Endodermal cell (in vitro differentiated cells): Measurements from ENCODE around the gene HAGH. TPM values are rescaled to one million over a fixed set of nuclear protein-coding genes. Genes with fewer than 3 reads are reported as not detected.

Experiments
- DNase-seq: peaks from one replicate; pipeline ENCODE4 v3.0.0-alpha.2; 2017
- H3K27ac ChIP-seq: 2 replicates; pipeline ENCODE4 v1.5.1; 2013; ENCODE audit warnings: mild to moderate bottlenecking, low read depth, low read length, moderate library complexity
- H3K27me3 ChIP-seq: 2 replicates; pipeline ENCODE4 v1.6.1; 2013; ENCODE audit warnings: mild to moderate bottlenecking, low read length, moderate library complexity; ENCODE audit not compliant: insufficient read depth, control insufficient read depth, poor library complexity, severe bottlenecking
- H3K36me3 ChIP-seq: 2 replicates; pipeline ENCODE4 v1.7.0; 2013; ENCODE audit warnings: mild to moderate bottlenecking, low read length, moderate library complexity; ENCODE audit not compliant: control insufficient read depth, insufficient read depth
- H3K4me1 ChIP-seq: one replicate; pipeline ENCODE4 v1.7.0; 2013; ENCODE audit warnings: low read length; ENCODE audit not compliant: control insufficient read depth, insufficient read depth
- H3K4me3 ChIP-seq: 2 replicates; pipeline ENCODE4 v1.5.1; 2013; ENCODE audit warnings: mild to moderate bottlenecking, low read length, moderate library complexity
- H3K9ac ChIP-seq: 2 replicates; pipeline ENCODE4 v1.6.1; 2013; ENCODE audit warnings: mild to moderate bottlenecking, low read length, moderate library complexity; ENCODE audit not compliant: poor library complexity, severe bottlenecking; ENCODE audit errors: extremely low read depth
- H3K9me3 ChIP-seq: 2 replicates; pipeline ENCODE4 v1.6.1; 2013; ENCODE audit warnings: mild to moderate bottlenecking, low read length, moderate library complexity; ENCODE audit not compliant: control insufficient read depth
- H3K27ac Mint-ChIP-seq: 2 replicates; pipeline ENCODE4 v1.8.0; 2020; ENCODE audit warnings: mixed read lengths
- H3K27me3 Mint-ChIP-seq: 2 replicates; pipeline ENCODE4 v1.8.0; 2021; ENCODE audit warnings: mild to moderate bottlenecking, mixed read lengths; ENCODE audit not compliant: insufficient read depth
- H3K36me3 Mint-ChIP-seq: 2 replicates; pipeline ENCODE4 v1.8.0; 2020; ENCODE audit warnings: low read depth, mixed read lengths
- H3K4me1 Mint-ChIP-seq: 2 replicates; pipeline ENCODE4 v1.8.0; 2020; ENCODE audit warnings: mixed read lengths
- H3K4me3 Mint-ChIP-seq: 2 replicates; pipeline ENCODE4 v1.8.0; 2020; ENCODE audit warnings: mild to moderate bottlenecking, moderate library complexity, mixed read lengths
- H3K9me3 Mint-ChIP-seq: 2 replicates; pipeline ENCODE4 v1.8.0; 2020; ENCODE audit warnings: mild to moderate bottlenecking, mixed read lengths
- WGBS, 2 experiments: methylation state at CpG; one replicate each; pipeline versions ENCODE4 v1.1.5 to v1.1.7; 2013; ENCODE audit warnings: missing lambda C conversion rate in 2 of 2, mixed read lengths in 1 of 2; ENCODE audit not compliant: insufficient coverage in 1 of 2, insufficient read length in 1 of 2; 5-methylcytosine and 5-hydroxymethylcytosine counted together
- total RNA-seq, 2 donors: library from RNA; stranded (reverse); fragmentation: NEBNext Ultra II Directional in 1 of 2; extraction: Animal tissue kit (Norgen Biotek cat#: 25700) in 1 of 2; gene quantifications; 2 replicates in 1 of 2; 3 replicates in 1 of 2; pipeline ENCODE4 v1.2.1, GENCODE V29; 2021
- TF ChIP-seq, protein P1 (sequence below): fragments of 200-600 bp; sonication (generic); conservative IDR thresholded peaks from 2 replicates; pipeline ENCODE4 v1.5.0; 2021; ENCODE audit warnings: antibody characterized with exemption, mild to moderate bottlenecking

The HAGH gene
- total RNA-seq, 2 donors from 2014 or later = 47.8 to 52.9 TPM

DNA sequence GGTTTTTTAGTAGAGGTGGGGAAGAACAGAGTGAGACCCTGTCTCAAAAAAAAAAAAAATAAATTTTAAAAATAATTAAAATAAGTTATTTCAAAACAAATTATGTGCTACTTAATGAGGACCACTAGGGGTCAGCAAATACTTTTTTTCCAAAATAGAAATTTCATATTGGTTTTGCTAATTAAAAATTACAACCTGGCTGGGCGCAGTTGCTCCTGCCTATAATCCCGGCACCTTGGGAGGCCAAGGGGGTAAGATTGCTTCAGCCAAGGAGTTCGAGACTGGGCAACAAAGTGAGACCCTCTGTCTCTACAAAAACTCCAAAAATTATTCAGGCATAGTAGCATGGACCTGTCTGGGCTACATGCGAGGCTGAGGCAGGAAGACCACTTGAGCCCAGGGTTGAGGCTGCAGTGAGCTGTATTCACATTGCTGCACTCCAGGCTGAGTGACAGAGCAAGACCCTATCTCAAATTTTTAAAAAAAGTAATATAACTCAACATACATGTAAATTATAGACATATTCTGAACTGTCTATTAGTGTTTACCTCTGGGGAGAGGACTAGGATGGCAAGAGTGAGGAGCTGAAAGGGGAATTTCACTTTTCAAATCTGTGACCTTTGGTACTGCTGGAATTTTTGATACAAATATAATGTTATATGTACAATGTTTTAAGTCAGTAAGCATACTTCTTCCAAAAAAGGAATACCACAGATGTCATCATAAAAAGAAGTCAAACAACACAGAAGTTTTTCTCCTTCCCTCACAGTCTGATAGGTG is 37.2 kb upstream of the HAGH start:
- 31 to 38% methylated on average over 4 of the region's 4 CpGs for WGBS, 2 experiments
- no peak overlapping the region for H3K4me3 ChIP-seq
- H3K36me3 ChIP-seq = no peaks in the 10 kb centered on the region
- TF ChIP-seq, protein P1, sequence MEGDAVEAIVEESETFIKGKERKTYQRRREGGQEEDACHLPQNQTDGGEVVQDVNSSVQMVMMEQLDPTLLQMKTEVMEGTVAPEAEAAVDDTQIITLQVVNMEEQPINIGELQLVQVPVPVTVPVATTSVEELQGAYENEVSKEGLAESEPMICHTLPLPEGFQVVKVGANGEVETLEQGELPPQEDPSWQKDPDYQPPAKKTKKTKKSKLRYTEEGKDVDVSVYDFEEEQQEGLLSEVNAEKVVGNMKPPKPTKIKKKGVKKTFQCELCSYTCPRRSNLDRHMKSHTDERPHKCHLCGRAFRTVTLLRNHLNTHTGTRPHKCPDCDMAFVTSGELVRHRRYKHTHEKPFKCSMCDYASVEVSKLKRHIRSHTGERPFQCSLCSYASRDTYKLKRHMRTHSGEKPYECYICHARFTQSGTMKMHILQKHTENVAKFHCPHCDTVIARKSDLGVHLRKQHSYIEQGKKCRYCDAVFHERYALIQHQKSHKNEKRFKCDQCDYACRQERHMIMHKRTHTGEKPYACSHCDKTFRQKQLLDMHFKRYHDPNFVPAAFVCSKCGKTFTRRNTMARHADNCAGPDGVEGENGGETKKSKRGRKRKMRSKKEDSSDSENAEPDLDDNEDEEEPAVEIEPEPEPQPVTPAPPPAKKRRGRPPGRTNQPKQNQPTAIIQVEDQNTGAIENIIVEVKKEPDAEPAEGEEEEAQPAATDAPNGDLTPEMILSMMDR = peak; percentile 78
- no peak overlapping the region for H3K27ac Mint-ChIP-seq
- DNase-seq = no peak
- H3K9me3 ChIP-seq = no peaks in the 10 kb centered on the region
- H3K27ac ChIP-seq = no peak overlapping the region
- no peaks in the 10 kb centered on the region for H3K4me1 Mint-ChIP-seq
- no peaks in the 10 kb centered on the region for H3K36me3 Mint-ChIP-seq
- no peak overlapping the region for H3K9ac ChIP-seq
- H3K9me3 Mint-ChIP-seq = no peaks in the 10 kb centered on the region
- peaks cover 45% of the 10 kb centered on the region for H3K27me3 Mint-ChIP-seq
- no peak overlapping the region for H3K4me3 Mint-ChIP-seq
- peaks cover 55% of the 10 kb centered on the region for H3K27me3 ChIP-seq
- H3K4me1 ChIP-seq = no peaks in the 10 kb centered on the region

DNA sequence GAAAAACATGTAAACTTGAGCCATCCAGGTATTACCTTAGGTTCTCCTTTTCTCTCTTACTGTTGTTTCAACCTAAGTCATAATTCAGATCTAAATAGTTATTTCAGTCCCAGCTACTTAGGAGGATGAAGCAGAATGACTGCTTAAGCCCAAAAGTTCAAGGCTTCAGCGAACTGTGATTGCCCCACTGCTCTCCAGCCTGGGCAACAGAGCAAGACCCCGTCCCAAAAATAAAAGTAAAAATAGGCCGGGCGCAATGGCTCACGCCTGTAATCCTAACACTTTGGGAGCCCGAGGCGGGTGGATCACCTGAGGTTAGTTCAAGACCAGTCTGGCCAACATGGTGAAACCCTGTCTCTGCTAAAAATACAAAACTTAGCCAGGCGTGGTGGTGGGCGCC is 35.8 kb upstream of the HAGH start:
- 60 to 83% methylated on average over 1 to 9 of the region's 9 CpGs for WGBS, 2 experiments
- Mint-ChIP-seq H3K36me3 (no peaks in the 10 kb centered on the region), H3K27me3 (peaks cover 56% of the 10 kb centered on the region), H3K27ac (no peak overlapping the region), H3K4me1 (peaks cover 4% of the 10 kb centered on the region), H3K4me3 (no peak overlapping the region), H3K9me3 (no peaks in the 10 kb centered on the region)
- Histone ChIP-seq H3K9ac (no peak overlapping the region), H3K4me3 (no peak overlapping the region), H3K36me3 (no peaks in the 10 kb centered on the region), H3K27ac (no peak overlapping the region), H3K27me3 (peaks cover 69% of the 10 kb centered on the region), H3K4me1 (no peaks in the 10 kb centered on the region), H3K9me3 (no peaks in the 10 kb centered on the region)
- TF ChIP-seq, protein P1 = no peak
- DNase-seq = no peak

DNA sequence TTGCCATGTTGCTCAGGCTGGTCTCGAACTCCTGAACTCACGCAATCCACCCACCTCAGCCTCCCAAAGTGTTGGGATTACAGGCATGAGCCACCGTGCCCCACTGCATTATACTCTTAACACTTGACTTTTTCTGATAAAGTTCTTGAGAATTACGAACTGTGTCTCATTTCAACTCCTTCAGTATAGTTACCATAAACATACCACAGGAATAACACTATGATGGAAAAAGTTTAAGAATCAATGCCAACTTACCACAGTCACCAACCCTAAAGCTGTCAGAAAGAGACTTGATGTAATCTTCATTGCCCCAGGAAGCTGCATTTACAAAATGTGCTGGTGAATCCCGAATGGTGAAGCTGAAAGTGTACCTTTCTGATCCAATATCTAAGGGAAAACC is 35.1 kb upstream of the HAGH start:
- H3K27ac Mint-ChIP-seq = no peak overlapping the region
- Histone ChIP-seq H3K4me3 (no peak overlapping the region), H3K36me3 (no peaks in the 10 kb centered on the region), H3K9me3 (no peaks in the 10 kb centered on the region), H3K27ac (no peak overlapping the region), H3K27me3 (peaks cover 70% of the 10 kb centered on the region), H3K9ac (no peak overlapping the region), H3K4me1 (no peaks in the 10 kb centered on the region)
- H3K4me3 Mint-ChIP-seq = no peak overlapping the region
- peaks cover 4% of the 10 kb centered on the region for H3K4me1 Mint-ChIP-seq
- WGBS, 2 experiments = 73 to 76% methylated on average over 4 to 5 of the region's 5 CpGs
- DNase-seq = no peak
- H3K9me3 Mint-ChIP-seq = no peaks in the 10 kb centered on the region
- TF ChIP-seq, protein P1 = no peak
- H3K27me3 Mint-ChIP-seq = peaks cover 63% of the 10 kb centered on the region
- no peaks in the 10 kb centered on the region for H3K36me3 Mint-ChIP-seq
